HL-60/S4 (cell line): ENCODE data around the gene NAV1.

Source experiments
- in situ Hi-C: fragments of 300-500 bp; cut with MboI; formaldehyde crosslinking; loops from 2 replicates; pipeline ENCODE4 v1.14.3; 2022; ENCODE audit warnings: low sequenced_read_pairs

NAV1 gene

GRCh38 chr1:201582705-201583442 lies 43.9 kb downstream of the NAV1 start:
- in situ Hi-C loops = no loop called here

- in situ Hi-C loops = no loop called here
Observed at GRCh38 chr1:201583663-201584062, 44.7 kb downstream of the NAV1 start.

- in situ Hi-C loops = no loop called here
Observed at GRCh38 chr1:201584471-201585092, 45.7 kb downstream of the NAV1 start.

- in situ Hi-C loops = no loop called here
Observed at GRCh38 chr1:201585093-201585483, 46.2 kb downstream of the NAV1 start.

GRCh38 chr1:201585901-201586300 lies 47.0 kb downstream of the NAV1 start:
- in situ Hi-C loops = no loop called here

- in situ Hi-C loops = no loop called here
Observed at GRCh38 chr1:201586806-201587205, 47.9 kb downstream of the NAV1 start.

GRCh38 chr1:201587729-201588128 lies 48.8 kb downstream of the NAV1 start:
- in situ Hi-C loops = no loop called here
